ENCODE data around the gene PTPRR.

Gene PTPRR

GRCh38 chr12:70757830-70758493 is 162.6 kb downstream of the PTPRR start:
- no peak for TF ChIP-seq CTCF (IDR thresholded peaks at IDR 0.05; ENCODE audit: low read length, missing control alignments)
- no peak for DNase-seq (ENCODE audit: low read depth)

GRCh38 chr12:70756791-70757190 is 163.7 kb downstream of the PTPRR start:
- no peak for TF ChIP-seq CTCF (IDR thresholded peaks at IDR 0.05; ENCODE audit: low read length, missing control alignments)
- H3K4me3 ChIP-seq (replicated peaks; ENCODE audit: low read depth, low read length), result no peak overlapping the region
- DNase-seq (ENCODE audit: low read depth), result no peak

More at GRCh38 chr12:70757830-70758493, 162.6 kb downstream of the PTPRR start:
- H3K4me3 ChIP-seq (replicated peaks; ENCODE audit: low read depth, low read length), result no peak overlapping the region

- no peak overlapping the region for H3K4me3 ChIP-seq (replicated peaks; ENCODE audit: low read depth, low read length)
- peak; percentile 60 for DNase-seq (ENCODE audit: low read depth)
- no peak for TF ChIP-seq CTCF (IDR thresholded peaks at IDR 0.05; ENCODE audit: low read length, missing control alignments)
These were observed 164.4 kb downstream of the PTPRR start for GRCh38 chr12:70756118-70756517.

GRCh38 chr12:70754330-70754741 is 166.2 kb downstream of the PTPRR start:
- no peak for TF ChIP-seq CTCF (IDR thresholded peaks at IDR 0.05; ENCODE audit: low read length, missing control alignments)
- H3K4me3 ChIP-seq (replicated peaks; ENCODE audit: low read depth, low read length), result peak overlapping the region; percentile 4
- no peak for DNase-seq (ENCODE audit: low read depth)

GRCh38 chr12:70752327-70752726 is 168.2 kb downstream of the PTPRR start:
- DNase-seq (ENCODE audit: low read depth), result no peak
- no peak overlapping the region for H3K4me3 ChIP-seq (replicated peaks; ENCODE audit: low read depth, low read length)
- TF ChIP-seq CTCF (IDR thresholded peaks at IDR 0.05; ENCODE audit: low read length, missing control alignments), result no peak

GRCh38 chr12:70749931-70750330 is 170.6 kb downstream of the PTPRR start:
- H3K4me3 ChIP-seq (replicated peaks; ENCODE audit: low read depth, low read length), result no peak overlapping the region
- no peak for DNase-seq (ENCODE audit: low read depth)
- TF ChIP-seq CTCF (IDR thresholded peaks at IDR 0.05; ENCODE audit: low read length, missing control alignments), result no peak

- DNase-seq (ENCODE audit: low read depth), result no peak
- TF ChIP-seq CTCF (IDR thresholded peaks at IDR 0.05; ENCODE audit: low read length, missing control alignments), result no peak
These were observed 171.7 kb downstream of the PTPRR start for GRCh38 chr12:70748809-70749208.

More at GRCh38 chr12:70748809-70749208, 171.7 kb downstream of the PTPRR start:
- no peak overlapping the region for H3K4me3 ChIP-seq (replicated peaks; ENCODE audit: low read depth, low read length)

Data from fibroblast of pulmonary artery (primary cell).